Measurements from ENCODE around the gene RSPO1. TPM values are rescaled to one million over a fixed set of nuclear protein-coding genes. Genes with fewer than 3 reads are reported as not detected.

The RSPO1 gene
- total RNA-seq, 1 experiment from 2014 or later, result 0.18 TPM

DNA sequence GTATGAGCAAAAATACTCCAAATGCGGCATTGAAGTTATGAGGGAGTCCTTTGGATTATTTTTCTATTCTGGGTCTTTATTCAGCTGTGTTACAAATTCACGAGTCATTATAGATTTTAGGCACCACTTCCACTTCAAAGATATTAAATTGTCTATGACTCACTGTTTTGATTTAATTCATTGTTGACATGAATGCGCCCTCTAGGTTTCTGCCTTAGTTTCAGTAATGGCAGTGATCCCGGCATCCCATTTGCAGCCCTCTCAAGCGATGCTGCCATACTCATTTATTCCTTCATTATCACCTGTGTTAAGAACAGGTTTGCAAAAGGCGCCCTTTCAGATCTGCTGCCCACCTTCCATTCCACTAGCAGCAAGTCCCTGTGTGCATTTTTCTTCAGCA, 14.0 kb downstream of the RSPO1 start:
- H3K27me3 ChIP-seq (ENCODE audit: control insufficient read depth, insufficient read depth, low read length), result peaks cover 13% of the 10 kb centered on the region
- no peak for ATAC-seq

DNA sequence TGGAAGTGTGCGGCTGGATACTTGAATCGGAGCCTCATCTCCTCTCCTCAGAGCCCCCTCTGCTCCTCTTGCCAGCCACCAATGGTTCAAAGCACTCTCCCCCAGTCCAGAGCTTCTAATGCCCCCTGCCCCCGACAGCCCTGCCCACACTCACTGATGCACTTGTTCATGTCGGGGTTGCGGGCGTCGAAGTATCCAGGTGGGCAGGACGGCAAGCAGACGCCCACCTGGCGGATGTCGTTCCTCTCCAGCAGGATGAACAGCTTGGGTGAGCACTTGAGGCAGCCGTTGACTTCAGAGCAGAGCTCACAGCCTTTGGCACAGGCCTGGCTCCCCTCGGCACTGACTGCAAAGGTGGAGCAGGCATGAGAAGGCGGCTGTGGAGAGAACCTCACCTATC, 18.4 kb downstream of the RSPO1 start:
- Histone ChIP-seq H3K27ac (ENCODE audit: low read length) (no peak overlapping the region), H3K36me3 (ENCODE audit: control insufficient read depth, insufficient read depth, low read length) (no peaks in the 10 kb centered on the region), H3K27me3 (ENCODE audit: control insufficient read depth, insufficient read depth, low read length) (peaks cover 12% of the 10 kb centered on the region), H3K4me1 (ENCODE audit: control insufficient read depth, insufficient read depth, low read length) (no peaks in the 10 kb centered on the region), H3K4me3 (ENCODE audit: low read depth in 2 of 2, low read length in 2 of 2) (no peak overlapping the region), H3K9me3 (ENCODE audit: control insufficient read depth, insufficient read depth, low read depth, low read length) (no peaks in the 10 kb centered on the region)
- intact Hi-C loops (cut with micrococcal nuclease; ENCODE audit: unreplicated experiment), result no loop called here
- no TSS peak for BruUV-seq (replicated peaks)
- no peak for TF ChIP-seq SIN3A (IDR thresholded peaks at IDR 0.05; ENCODE audit: borderline replicate concordance, insufficient read depth, low read depth, low read length)
- TF ChIP-seq TCF7L2 (IDR thresholded peaks at IDR 0.05; ENCODE audit: low read depth, low read length), result no peak
- TF ChIP-seq, protein P1, sequence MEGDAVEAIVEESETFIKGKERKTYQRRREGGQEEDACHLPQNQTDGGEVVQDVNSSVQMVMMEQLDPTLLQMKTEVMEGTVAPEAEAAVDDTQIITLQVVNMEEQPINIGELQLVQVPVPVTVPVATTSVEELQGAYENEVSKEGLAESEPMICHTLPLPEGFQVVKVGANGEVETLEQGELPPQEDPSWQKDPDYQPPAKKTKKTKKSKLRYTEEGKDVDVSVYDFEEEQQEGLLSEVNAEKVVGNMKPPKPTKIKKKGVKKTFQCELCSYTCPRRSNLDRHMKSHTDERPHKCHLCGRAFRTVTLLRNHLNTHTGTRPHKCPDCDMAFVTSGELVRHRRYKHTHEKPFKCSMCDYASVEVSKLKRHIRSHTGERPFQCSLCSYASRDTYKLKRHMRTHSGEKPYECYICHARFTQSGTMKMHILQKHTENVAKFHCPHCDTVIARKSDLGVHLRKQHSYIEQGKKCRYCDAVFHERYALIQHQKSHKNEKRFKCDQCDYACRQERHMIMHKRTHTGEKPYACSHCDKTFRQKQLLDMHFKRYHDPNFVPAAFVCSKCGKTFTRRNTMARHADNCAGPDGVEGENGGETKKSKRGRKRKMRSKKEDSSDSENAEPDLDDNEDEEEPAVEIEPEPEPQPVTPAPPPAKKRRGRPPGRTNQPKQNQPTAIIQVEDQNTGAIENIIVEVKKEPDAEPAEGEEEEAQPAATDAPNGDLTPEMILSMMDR (IDR thresholded peaks at IDR 0.05), result no peak
- no peak for TF ChIP-seq REST (IDR thresholded peaks at IDR 0.05; ENCODE audit: insufficient read depth in 1 of 2, low read depth in 2 of 2, low read length in 1 of 2)
- TF ChIP-seq POLR2AphosphoS5 (IDR thresholded peaks at IDR 0.05; ENCODE audit: low read depth, low read length), result no peak
- DNase-seq (ENCODE audit: low read depth, low spot score) (no peak), ATAC-seq (no peak)
- POLR2A ChIA-PET, result no interaction called here
- in situ Hi-C loops (cut with HindIII; ENCODE audit: low pct_unique_long_range_greater_than_20kb, low sequenced_read_pairs), result no loop called here
- CTCF ChIA-PET, result no interaction called here

More for the DNA sequence above, 14.0 kb downstream of the RSPO1 start:
- Histone ChIP-seq H3K27ac (ENCODE audit: low read length) (no peak overlapping the region), H3K9me3 (ENCODE audit: control insufficient read depth, insufficient read depth, low read depth, low read length) (no peaks in the 10 kb centered on the region), H3K4me1 (ENCODE audit: control insufficient read depth, insufficient read depth, low read length) (no peaks in the 10 kb centered on the region), H3K4me3 (ENCODE audit: low read depth in 2 of 2, low read length in 2 of 2) (no peak overlapping the region), H3K36me3 (ENCODE audit: control insufficient read depth, insufficient read depth, low read length) (no peaks in the 10 kb centered on the region)
- TF ChIP-seq, protein P1 (IDR thresholded peaks at IDR 0.05), result no peak
- no peak for TF ChIP-seq TCF7L2 (IDR thresholded peaks at IDR 0.05; ENCODE audit: low read depth, low read length)
- TF ChIP-seq POLR2AphosphoS5 (IDR thresholded peaks at IDR 0.05; ENCODE audit: low read depth, low read length), result no peak
- TF ChIP-seq REST (IDR thresholded peaks at IDR 0.05; ENCODE audit: insufficient read depth in 1 of 2, low read depth in 2 of 2, low read length in 1 of 2), result no peak
- intact Hi-C loops (cut with micrococcal nuclease; ENCODE audit: unreplicated experiment), result no loop called here
- POLR2A ChIA-PET, result no interaction called here
- CTCF ChIA-PET, result no interaction called here
- DNase-seq (ENCODE audit: low read depth, low spot score), result no peak
- no TSS peak for BruUV-seq (replicated peaks)
- in situ Hi-C loops (cut with HindIII; ENCODE audit: low pct_unique_long_range_greater_than_20kb, low sequenced_read_pairs), result no loop called here

All from Panc1 (cell line).